ENCODE results near the gene TM6SF1.

DNA sequence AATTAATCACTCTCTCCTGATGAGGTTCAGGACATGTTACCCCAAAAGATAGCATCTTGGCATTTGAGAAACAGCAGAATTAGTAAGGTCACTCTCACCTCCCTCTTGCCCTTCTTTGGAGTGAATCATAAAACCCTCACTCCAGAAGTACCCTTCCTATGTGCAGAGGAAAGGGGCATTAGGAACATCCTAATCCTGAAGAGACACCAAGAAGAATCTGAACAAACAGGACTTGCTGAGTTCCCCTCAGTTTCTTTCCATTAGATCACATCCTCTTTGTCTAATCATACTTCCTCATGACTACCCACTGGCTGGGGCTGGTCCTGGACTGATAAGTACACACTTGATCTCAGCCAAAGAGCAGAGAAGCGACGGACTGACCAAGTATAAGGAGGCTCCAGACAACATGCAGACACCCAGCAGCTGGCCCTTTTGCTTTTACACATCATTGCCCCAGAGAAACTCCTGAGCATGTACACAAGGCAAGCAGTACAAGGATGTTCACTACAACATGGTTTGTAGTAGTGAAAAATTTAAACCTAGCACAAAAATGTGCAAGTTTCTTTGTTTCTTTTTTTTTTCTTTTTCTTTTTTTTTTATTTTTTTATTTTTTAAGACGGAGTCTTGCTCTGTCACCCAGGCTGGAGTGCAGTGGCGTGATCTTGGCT, 15.0 kb upstream of the TM6SF1 start:
- TF ChIP-seq CTCF (IDR thresholded peaks at IDR 0.05): peak in 1 of 5 experiments; percentile 12
- peak in 1 of 2 donors; percentile 53 for TF ChIP-seq POLR2A (IDR thresholded peaks at IDR 0.05)

Data from tibial nerve (tissue), 3 donors.